Measurements from ENCODE around the gene TGFBR2.

- TF ChIP-seq HDAC2 (IDR thresholded peaks at IDR 0.05) (no peak), CTCF (IDR thresholded peaks at IDR 0.05 in 2 of 3, conservative IDR thresholded peaks at IDR 0.05 in 1 of 3; ENCODE audit: control insufficient read depth in 2 of 3, extremely low read depth in 1 of 3, insufficient read depth in 1 of 3, low read depth in 3 of 3, low read length in 3 of 3) (no peak), REST (IDR thresholded peaks at IDR 0.05; ENCODE audit: low read depth, low read length) (no peak), E2F4 (IDR thresholded peaks at IDR 0.05; ENCODE audit: low read depth, low read length) (no peak), SIN3A (IDR thresholded peaks at IDR 0.05; ENCODE audit: low read depth, low read length) (no peak), TAF1 (IDR thresholded peaks at IDR 0.05; ENCODE audit: borderline replicate concordance, low read depth, low read length) (no peak), MYC (IDR thresholded peaks at IDR 0.05; ENCODE audit: insufficient read depth, insufficient read length, insufficient replicate concordance, low read length, severe bottlenecking) (no peak), MAX (IDR thresholded peaks at IDR 0.05; ENCODE audit: low read depth, low read length) (no peak), POLR2AphosphoS5 (IDR thresholded peaks at IDR 0.05; ENCODE audit: low read length) (no peak), E2F8 (IDR thresholded peaks at IDR 0.05; ENCODE audit: low read depth, partially characterized antibody) (no peak), TCF7 (IDR thresholded peaks at IDR 0.05; ENCODE audit: borderline replicate concordance) (no peak), RELB (IDR thresholded peaks at IDR 0.05; ENCODE audit: low read depth) (no peak), NFIC (IDR thresholded peaks at IDR 0.05; ENCODE audit: low read depth, low read length) (no peak), CREM (IDR thresholded peaks at IDR 0.05; ENCODE audit: low read depth) (no peak)
Measured at GRCh38 chr3:30661098-30661873, 54.9 kb downstream of the TGFBR2 start.
